ENCODE results near the gene CACNA2D3. TPM values are rescaled to one million over a fixed set of nuclear protein-coding genes. Genes with fewer than 3 reads are reported as not detected.

CACNA2D3 gene
- total RNA-seq, 6 experiments from 2014 or later: 0.14 to 0.23 (median 0.19) TPM; not detected in 2

DNA sequence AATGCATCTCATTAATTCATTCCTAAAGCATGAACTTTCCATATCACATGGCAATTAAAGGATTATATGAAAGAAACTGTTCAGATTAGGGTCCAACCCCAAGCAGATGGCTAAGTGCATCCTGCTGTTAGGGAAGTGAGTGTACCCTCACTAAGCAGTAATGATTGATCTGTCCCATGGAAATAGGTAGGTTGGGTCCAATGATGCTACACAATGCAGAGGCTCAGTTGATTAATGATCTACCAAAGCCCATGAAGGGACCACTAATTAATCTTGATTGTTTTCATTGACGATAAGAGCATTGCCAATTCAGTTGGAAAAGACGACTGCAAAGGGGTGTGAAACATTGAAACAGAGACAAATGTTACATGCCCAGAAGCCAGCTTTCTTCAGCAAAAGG lies 1000.0 kb downstream of the CACNA2D3 start:
- Mint-ChIP-seq H3K4me3 (no peak overlapping the region), H3K9me3 (no peaks in the 10 kb centered on the region), H3K27ac (no peak overlapping the region), H3K4me1 (ENCODE audit: low read depth) (peaks cover 14% of the 10 kb centered on the region), H3K27me3 (ENCODE audit: insufficient read depth) (peaks cover 7% of the 10 kb centered on the region), H3K36me3 (ENCODE audit: low read depth) (peaks cover 5% of the 10 kb centered on the region; the same call in 1 of the 2 replicates)
- DNase-seq: no peak
- TF ChIP-seq, protein P1, sequence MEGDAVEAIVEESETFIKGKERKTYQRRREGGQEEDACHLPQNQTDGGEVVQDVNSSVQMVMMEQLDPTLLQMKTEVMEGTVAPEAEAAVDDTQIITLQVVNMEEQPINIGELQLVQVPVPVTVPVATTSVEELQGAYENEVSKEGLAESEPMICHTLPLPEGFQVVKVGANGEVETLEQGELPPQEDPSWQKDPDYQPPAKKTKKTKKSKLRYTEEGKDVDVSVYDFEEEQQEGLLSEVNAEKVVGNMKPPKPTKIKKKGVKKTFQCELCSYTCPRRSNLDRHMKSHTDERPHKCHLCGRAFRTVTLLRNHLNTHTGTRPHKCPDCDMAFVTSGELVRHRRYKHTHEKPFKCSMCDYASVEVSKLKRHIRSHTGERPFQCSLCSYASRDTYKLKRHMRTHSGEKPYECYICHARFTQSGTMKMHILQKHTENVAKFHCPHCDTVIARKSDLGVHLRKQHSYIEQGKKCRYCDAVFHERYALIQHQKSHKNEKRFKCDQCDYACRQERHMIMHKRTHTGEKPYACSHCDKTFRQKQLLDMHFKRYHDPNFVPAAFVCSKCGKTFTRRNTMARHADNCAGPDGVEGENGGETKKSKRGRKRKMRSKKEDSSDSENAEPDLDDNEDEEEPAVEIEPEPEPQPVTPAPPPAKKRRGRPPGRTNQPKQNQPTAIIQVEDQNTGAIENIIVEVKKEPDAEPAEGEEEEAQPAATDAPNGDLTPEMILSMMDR (IDR thresholded peaks at IDR 0.05): no peak

Other genes with a start within 250 kb of the CACNA2D3 start
- 10 to 100 TPM; 43.3 to 47.6 (median 45.6) TPM for gene ACTR8, start 240.4 kb upstream of the CACNA2D3 start, total RNA-seq (2021; fragmentation: NEBNext Ultra II Directional; extraction: Animal tissue kit (Norgen Biotek cat#: 25700))
- gene SELENOK, start 230.7 kb upstream of the CACNA2D3 start, total RNA-seq (2021; fragmentation: NEBNext Ultra II Directional; extraction: Animal tissue kit (Norgen Biotek cat#: 25700)): 10 to 100 TPM; 28.6 to 42.2 (median 34.4) TPM